Measurements from ENCODE around the gene SPTBN5.

SPTBN5 gene

DNA sequence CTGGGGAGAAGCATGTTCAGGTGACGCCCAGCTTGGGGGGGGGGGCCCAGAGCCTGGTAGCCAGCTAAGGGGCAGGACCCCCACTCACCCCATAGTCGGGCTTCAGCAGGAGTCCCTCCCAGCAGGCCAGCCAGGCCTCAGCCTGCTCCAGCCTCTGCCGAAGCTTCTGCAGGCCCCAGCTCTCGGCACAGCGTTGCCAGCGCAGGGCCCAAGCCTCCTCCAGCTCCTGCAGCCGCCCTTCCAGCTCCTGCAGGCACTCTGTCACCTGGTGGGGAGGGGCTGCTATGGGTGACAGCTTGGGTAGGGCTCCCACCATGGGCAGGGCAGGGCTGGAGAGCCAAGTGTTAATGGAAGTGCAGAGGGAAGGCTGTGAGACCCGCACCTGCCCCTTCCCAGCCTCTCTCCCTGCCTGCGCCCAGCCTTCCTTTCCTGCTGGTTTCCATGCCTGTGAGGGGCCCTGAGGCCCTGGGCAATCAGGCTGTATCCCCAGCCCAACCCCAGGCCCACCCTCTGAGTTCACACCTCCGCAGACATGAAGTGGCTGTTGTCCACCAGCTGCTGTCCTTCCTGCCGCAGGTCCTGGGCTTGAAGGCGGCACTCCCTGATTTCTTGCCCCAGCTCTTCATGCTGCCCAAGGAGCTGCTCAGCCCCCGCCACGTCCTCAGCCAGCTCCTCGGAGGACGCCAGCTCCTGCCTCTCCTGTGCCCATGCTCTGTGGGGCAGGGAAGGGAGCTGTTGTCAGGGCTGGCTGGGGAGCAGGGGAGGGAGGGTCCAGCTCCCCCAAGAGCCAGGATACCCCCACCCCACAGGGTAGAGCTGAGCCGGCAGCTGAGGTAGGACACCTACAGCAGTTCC is 40.9 kb downstream of the SPTBN5 start:
- Histone ChIP-seq H4K20me1 (peaks cover 6% of the 10 kb centered on the region; the same call in 1 of the 2 replicates), H3K27ac (no peak overlapping the region), H3K4me3 (no peak overlapping the region), H3K4me2 (no peak overlapping the region), H3K36me3 (peaks cover 14% of the 10 kb centered on the region), H3K4me1 (peaks cover 35% of the 10 kb centered on the region), H3K9me3 (no peaks in the 10 kb centered on the region), H3K27me3 (peaks cover 8% of the 10 kb centered on the region), H3K9ac (no peak overlapping the region)
- TF ChIP-seq Cebpa-rat (IDR thresholded peaks at IDR 0.05) = no peak

DNA sequence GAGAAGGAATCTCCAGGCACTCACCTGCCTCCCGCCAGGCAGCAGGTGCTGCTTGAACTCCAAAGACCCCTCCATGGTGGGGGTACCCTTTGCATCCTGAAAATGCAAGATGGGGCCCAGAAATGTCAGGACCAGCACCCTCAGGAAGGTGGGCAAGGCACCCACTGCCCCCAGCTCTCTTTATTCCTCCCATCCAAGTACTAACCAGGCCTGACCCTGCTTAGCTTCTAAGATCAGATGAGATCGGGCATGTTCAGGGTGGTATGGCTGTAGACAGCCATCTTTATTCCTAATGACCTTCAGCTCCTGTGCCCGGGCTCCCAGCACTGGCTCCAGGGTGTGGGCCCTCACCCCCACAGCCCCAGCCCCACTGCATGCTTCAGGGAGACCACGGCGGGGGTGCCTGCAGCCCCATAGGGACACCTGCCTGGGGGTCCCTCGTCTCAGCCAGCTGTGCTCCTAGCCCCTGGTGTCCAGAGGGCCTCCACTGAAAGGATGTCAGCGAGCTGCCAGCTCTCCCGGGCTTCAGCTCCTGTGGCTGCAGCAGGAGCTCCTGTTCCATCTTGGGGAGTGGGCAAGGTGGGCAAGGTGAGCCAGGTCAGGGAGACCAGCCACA is 42.0 kb downstream of the SPTBN5 start:
- Histone ChIP-seq H3K4me2 (no peak overlapping the region), H3K9ac (no peak overlapping the region), H3K4me1 (peaks cover 35% of the 10 kb centered on the region), H3K4me3 (no peak overlapping the region), H3K9me3 (no peaks in the 10 kb centered on the region), H4K20me1 (peaks cover 6% of the 10 kb centered on the region; the same call in 1 of the 2 replicates), H3K36me3 (peaks cover 25% of the 10 kb centered on the region), H3K27ac (no peak overlapping the region), H3K27me3 (peaks cover 8% of the 10 kb centered on the region)
- TF ChIP-seq Cebpa-rat (IDR thresholded peaks at IDR 0.05) = no peak

DNA sequence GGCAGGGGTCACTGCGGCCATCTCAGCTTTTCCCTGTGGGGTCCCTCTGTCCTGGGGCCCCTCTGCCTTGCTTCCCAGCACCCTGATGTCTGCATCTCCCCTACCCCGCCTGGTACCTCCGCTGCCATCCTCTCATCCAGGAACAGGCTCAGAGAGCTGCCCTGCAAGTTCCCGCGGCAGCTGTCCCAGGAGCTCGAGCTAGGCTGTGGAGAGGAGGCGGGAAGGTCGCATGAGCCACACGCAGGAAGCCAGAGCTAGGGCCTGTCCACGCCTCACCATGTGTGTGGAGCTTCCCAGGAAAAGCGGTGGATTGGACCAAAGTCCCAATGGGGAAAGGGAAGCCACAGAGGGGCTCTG is 42.7 kb downstream of the SPTBN5 start:
- peaks cover 32% of the 10 kb centered on the region for H3K36me3 ChIP-seq
- H3K4me3 ChIP-seq = no peak overlapping the region
- H4K20me1 ChIP-seq = peaks cover 6% of the 10 kb centered on the region; the same call in 1 of the 2 replicates
- no peak overlapping the region for H3K27ac ChIP-seq
- no peak overlapping the region for H3K9ac ChIP-seq
- H3K27me3 ChIP-seq = peaks cover 8% of the 10 kb centered on the region
- no peak for TF ChIP-seq Cebpa-rat (IDR thresholded peaks at IDR 0.05)
- peaks cover 30% of the 10 kb centered on the region for H3K4me1 ChIP-seq
- peak overlapping the region; percentile 63 for H3K4me2 ChIP-seq
- H3K9me3 ChIP-seq = no peaks in the 10 kb centered on the region

DNA sequence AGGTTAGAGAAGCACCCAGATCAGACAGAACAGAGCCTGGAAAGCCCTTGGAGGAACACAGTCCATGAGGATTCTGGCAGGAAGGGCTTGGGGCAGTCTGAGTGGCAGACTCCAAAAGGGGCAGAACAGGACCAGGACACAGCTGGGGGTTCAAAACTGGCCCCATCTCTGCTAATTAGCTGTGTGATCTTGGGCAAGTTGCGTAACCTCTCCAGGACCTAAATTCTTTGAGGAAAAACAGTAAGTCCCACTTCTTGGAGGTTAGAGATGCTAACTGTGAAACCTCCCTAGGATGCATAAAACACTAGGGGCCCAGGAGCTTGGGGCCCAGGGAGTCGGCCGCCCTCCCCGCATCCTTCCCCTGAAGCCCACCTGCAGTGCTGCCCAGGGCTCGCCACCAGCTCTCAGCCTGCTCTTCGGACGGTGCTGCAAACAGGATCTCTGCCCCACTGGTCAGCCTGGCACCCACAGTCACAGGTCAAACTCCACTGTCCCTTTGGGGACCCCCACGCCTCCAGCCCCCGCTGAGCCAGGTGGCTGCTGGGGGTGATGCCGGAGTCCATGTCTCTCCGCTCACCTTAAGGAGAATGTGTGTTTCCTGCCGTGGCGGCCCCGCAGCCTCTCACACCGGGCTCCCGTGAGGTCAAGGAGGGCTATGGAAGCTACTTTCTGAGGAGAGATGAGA is 43.2 kb downstream of the SPTBN5 start:
- Histone ChIP-seq H3K4me3 (no peak overlapping the region), H3K4me2 (peak overlapping the region; percentile 63), H4K20me1 (peaks cover 6% of the 10 kb centered on the region; the same call in 1 of the 2 replicates), H3K4me1 (peaks cover 25% of the 10 kb centered on the region), H3K9me3 (no peaks in the 10 kb centered on the region), H3K27ac (no peak overlapping the region), H3K27me3 (peaks cover 8% of the 10 kb centered on the region), H3K9ac (no peak overlapping the region), H3K36me3 (peaks cover 37% of the 10 kb centered on the region)
- peak; percentile 85 for TF ChIP-seq Cebpa-rat (IDR thresholded peaks at IDR 0.05)

DNA sequence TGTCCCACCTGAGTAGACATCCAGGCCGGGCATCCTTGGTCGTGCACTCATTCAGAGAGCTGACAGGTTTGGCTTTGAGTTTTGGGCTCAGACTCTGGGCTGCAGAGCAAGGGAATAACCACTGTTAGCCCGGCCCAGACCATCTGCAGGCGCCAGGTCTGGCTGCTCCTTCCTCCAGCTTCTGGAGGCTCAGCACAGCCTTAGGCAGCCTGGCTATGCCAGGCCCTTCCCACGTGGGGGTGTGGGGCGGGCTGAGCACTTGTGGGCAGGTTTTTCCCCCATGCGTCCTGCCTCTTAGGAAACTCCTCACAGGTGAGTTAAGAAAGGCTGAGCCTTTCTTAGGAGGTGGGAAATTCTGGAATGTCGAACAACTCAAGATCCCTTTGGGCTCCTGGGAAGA is 44.0 kb downstream of the SPTBN5 start:
- H3K4me3 ChIP-seq = no peak overlapping the region

DNA sequence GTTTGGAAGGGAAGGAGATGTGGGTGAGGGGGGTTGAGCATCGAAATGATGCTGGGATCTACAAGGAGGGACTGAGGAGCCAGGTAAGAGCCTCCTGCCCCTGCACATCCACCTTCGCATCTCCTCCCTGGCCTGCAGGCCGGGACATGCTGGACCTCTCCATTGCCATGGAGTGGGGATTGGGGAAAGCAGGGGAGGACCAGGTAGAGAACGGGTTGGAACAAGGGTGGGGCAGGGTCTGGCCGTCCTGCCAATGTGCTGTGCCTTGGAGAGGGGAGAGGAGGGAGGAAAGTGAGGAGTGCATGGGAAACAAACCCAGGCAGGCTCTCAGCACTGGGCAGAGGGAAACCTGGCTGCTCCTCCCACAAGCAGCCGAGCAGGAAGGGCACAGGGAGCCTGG is 44.6 kb downstream of the SPTBN5 start:
- H3K4me2 ChIP-seq = no peak overlapping the region
- TF ChIP-seq Cebpa-rat (IDR thresholded peaks at IDR 0.05) = no peak
- H3K27me3 ChIP-seq = peaks cover 8% of the 10 kb centered on the region
- H3K4me3 ChIP-seq = no peak overlapping the region
- H3K27ac ChIP-seq = no peak overlapping the region
- no peaks in the 10 kb centered on the region for H3K9me3 ChIP-seq
- H3K9ac ChIP-seq = no peak overlapping the region
- peaks cover 14% of the 10 kb centered on the region for H3K4me1 ChIP-seq
- H3K36me3 ChIP-seq = peaks cover 52% of the 10 kb centered on the region
- peaks cover 6% of the 10 kb centered on the region; the same call in 1 of the 2 replicates for H4K20me1 ChIP-seq

More for the DNA sequence above, 44.0 kb downstream of the SPTBN5 start:
- Histone ChIP-seq H3K9me3 (no peaks in the 10 kb centered on the region), H3K4me1 (peaks cover 17% of the 10 kb centered on the region), H3K9ac (no peak overlapping the region), H3K4me2 (peak overlapping the region; percentile 63; the same call in 1 of the 2 replicates), H3K36me3 (peaks cover 45% of the 10 kb centered on the region), H3K27me3 (peaks cover 8% of the 10 kb centered on the region), H3K27ac (no peak overlapping the region), H4K20me1 (peaks cover 6% of the 10 kb centered on the region; the same call in 1 of the 2 replicates)
- no peak for TF ChIP-seq Cebpa-rat (IDR thresholded peaks at IDR 0.05)

DNA sequence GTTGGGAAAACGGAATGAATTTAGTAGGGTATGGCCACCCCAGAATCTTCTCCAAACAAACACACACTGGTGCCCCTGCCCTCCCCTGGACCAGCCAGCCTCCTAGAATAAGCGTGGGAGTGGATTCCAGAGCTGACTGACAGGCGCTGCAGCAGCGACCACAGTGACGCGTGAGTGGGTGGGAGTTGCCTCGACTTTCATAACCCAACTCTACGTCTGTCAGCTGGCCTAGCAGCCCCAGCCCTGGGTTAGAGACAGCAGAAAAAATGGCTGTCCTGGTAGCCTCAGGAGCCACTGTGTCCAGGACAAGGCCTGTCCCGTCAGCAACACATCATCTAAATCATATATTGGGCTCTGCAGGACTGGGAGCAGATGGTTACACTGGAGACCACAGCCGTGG is 45.2 kb downstream of the SPTBN5 start:
- Histone ChIP-seq H3K36me3 (peaks cover 57% of the 10 kb centered on the region), H3K4me3 (no peak overlapping the region), H3K4me1 (peaks cover 16% of the 10 kb centered on the region), H3K27me3 (peaks cover 8% of the 10 kb centered on the region), H3K27ac (no peak overlapping the region), H3K4me2 (no peak overlapping the region), H4K20me1 (peaks cover 6% of the 10 kb centered on the region; the same call in 1 of the 2 replicates), H3K9ac (no peak overlapping the region), H3K9me3 (no peaks in the 10 kb centered on the region)
- TF ChIP-seq Cebpa-rat (IDR thresholded peaks at IDR 0.05) = no peak

DNA sequence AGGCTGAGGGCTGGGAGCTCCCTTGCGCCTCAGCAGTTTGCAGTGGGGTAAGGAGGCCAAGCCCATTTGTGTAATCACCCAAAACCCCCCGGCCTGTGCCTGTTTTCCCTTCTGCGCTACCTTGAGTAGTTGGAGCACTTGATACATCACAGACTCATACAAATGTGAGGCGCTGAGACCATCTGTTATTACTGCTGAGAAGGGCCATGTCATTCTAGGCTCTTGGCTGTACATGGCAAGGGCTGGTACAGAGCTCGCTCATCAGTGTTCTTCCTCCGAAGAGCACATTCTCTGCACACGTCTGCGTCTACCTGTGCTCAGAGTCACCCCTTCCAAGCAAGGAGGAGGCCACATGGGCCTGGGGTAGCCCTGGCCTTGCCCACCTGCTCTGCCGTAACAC is 45.9 kb downstream of the SPTBN5 start:
- H3K4me1 ChIP-seq = peaks cover 22% of the 10 kb centered on the region
- no peak overlapping the region for H3K4me2 ChIP-seq
- peaks cover 62% of the 10 kb centered on the region for H3K36me3 ChIP-seq
- TF ChIP-seq Cebpa-rat (IDR thresholded peaks at IDR 0.05) = no peak
- no peaks in the 10 kb centered on the region for H3K9me3 ChIP-seq
- no peak overlapping the region for H3K4me3 ChIP-seq
- H4K20me1 ChIP-seq = peaks cover 6% of the 10 kb centered on the region; the same call in 1 of the 2 replicates
- no peak overlapping the region for H3K27ac ChIP-seq
- no peak overlapping the region for H3K9ac ChIP-seq
- peaks cover 8% of the 10 kb centered on the region for H3K27me3 ChIP-seq

DNA sequence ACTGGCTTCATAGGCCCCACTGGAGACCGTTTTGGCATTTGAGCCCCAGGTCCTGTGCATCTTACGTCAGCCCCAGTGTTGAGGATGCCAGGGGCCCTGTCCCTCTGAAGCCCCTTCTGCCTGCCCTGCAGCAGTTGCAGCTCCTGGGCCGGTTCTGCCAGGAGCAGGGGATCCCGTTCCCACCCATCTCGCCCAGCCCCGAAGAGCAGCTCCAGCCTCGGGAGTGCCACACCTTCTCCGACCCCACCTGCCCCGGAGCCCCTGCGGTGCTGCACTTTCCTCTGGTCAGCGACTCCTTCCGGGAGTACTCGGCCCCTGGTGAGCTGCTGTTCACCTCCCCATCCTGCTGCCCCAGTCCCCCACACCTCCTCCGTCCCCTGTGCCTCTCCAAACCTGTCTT is 46.6 kb downstream of the SPTBN5 start:
- Histone ChIP-seq H4K20me1 (peaks cover 6% of the 10 kb centered on the region; the same call in 1 of the 2 replicates), H3K9ac (no peak overlapping the region), H3K27ac (no peak overlapping the region), H3K9me3 (no peaks in the 10 kb centered on the region), H3K4me1 (peaks cover 27% of the 10 kb centered on the region), H3K4me3 (no peak overlapping the region), H3K4me2 (no peak overlapping the region), H3K36me3 (peaks cover 62% of the 10 kb centered on the region), H3K27me3 (peaks cover 8% of the 10 kb centered on the region)
- no peak for TF ChIP-seq Cebpa-rat (IDR thresholded peaks at IDR 0.05)
